ENCODE measurements around the gene VDR.

VDR gene

GRCh38 chr12:47870175-47870781, 34.5 kb downstream of the VDR start:
- DNase-seq (ENCODE audit: low read depth in 2 of 2) = no peak

GRCh38 chr12:47868552-47869031, 36.2 kb downstream of the VDR start:
- DNase-seq (ENCODE audit: low read depth in 2 of 2) = no peak

DNA sequence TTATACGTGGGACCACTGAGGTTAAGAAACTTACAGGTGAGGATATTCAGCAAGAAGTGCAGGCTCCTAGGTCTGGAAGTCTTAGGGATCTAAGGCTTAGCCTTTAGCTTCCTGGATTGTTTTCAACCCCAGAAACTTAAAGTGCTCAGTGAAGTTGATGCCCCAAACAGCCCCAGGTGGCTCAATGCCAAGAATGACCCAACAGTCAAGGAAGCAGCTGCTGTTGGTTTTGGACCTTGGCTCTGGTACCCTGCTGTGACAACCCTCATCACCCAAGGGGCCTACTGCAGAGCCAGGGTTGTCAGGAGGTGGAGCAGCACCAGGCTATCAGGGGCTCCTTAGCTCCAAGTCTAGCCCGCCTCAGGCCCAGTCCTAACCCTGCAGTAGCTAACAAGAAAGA, 36.8 kb downstream of the VDR start:
- DNase-seq (ENCODE audit: low read depth in 2 of 2) = no peak

DNA sequence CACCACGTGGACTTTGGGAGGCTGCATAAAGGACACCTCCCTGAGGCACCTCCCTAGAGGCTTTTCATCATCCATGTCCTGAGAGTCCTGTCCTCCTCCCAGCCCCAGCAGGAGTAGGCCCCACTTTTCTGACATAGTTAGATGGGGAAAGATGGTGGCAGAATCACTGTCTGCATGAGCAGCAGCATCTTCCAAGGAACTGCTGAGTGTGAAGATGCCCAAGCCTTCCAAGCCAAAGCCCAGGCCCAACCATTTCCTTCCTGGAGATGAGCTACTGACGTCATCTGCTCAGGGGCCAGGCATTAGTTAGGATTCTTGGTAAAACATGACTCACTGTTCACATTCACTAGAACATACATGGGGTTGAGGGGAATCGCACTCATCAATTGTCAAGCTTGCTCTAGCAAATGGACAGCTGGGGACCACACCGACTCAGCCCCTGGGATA, 37.3 kb downstream of the VDR start:
- DNase-seq (ENCODE audit: low read depth in 2 of 2) = no peak

DNA sequence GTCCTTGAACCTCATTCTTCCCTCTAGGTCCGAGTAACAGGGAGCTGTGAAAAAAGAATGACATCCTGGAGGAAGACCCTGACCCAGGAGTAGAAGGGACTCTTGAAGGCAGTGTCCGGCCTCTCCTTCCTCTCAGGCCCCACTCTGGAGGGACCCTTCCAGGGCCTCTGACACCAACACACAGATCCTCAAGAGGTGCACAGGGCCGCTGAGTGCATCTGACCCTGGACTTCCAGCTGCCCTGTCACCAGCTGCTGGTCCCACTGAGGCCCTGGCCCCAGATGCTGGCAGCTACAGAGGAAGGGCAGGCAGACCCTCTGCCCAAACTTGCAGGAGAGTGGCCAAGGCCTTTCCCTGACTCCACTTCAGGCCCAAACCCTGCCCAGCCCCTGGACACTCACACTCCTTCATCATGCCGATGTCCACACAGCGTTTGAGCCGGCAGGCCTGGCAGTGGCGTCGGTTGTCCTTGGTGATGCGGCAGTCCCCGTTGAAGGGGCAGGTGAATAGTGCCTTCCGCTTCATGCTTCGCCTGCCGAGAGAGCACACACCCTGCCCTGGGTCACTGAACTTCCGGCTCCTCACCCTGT, 40.1 kb downstream of the VDR start:
- no peak for DNase-seq (ENCODE audit: low read depth in 2 of 2)

- DNase-seq (ENCODE audit: low read depth in 2 of 2) = no peak
Observed at GRCh38 chr12:47863985-47864384, 40.8 kb downstream of the VDR start.

- no peak for DNase-seq (ENCODE audit: low read depth in 2 of 2)
Observed at GRCh38 chr12:47863467-47863866, 41.3 kb downstream of the VDR start.

DNA sequence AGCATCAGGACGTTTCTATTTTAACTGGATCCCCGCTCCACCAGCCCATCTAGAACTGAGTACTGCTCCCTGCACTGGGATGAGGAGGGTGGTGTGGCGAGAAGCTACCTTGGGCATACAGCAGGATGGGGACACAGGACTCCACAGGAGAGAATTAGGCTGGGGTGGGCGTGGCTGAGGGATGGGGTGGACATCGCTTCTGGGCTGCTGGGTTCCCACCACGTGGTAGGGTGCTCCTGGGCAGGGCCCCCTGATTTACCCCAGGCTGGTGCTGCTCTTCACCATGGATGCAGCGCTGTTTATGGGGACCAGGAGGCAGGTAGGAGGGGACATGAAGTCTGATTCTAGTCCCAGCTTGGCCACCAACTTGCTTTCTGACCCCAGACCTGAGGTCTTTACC, 41.9 kb downstream of the VDR start:
- no peak for DNase-seq (ENCODE audit: low read depth in 2 of 2)

DNA sequence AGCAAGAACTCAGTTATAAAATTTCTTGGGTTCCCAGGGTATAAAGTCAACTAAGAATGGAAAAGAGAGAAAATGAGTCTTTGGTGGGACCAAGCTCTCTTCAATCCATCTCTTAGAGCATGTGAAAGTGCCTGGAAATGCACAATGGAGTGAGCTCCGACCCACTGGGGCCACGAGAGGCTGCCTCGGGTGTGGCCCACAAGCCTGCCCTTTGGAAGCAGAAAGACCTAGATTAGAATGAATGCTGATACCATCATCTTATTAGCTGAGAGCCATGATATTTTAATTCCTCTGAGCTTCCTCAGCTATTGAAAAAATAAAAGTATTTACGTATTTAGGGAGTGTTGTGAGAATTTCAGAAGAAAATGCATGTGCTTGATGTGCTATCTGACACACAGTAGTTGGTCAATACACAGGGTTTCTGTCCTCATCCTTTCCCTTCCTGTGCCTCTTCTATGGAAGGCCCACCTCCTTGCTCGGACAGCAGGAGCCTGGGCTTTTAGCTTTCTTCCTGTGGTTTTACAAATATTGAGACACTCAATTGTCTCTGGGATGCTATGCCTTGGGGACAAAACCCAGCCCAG, 42.5 kb downstream of the VDR start:
- no peak for DNase-seq (ENCODE audit: low read depth in 2 of 2)

DNA sequence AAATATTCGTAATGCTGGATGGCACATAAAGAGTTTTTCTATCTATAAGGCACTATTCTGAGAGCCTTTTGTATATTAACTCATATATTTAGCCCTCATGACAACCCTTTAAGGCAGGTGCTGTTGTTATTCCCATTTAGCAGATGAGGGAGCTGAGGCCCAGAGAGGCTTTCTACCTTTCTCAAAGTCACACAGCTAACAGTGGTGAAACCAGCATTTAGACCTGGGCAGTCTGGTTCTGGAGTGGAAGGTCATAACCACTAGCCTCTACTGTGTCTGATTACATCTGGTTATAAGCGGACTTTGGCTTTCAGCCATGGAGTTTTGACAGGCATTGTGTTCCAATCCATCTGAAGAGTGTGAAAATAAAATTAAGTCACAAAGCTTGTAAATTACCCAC, 43.9 kb downstream of the VDR start:
- no peak for DNase-seq (ENCODE audit: low read depth in 2 of 2)

GRCh38 chr12:47860279-47860841, 44.4 kb downstream of the VDR start:
- no peak for DNase-seq (ENCODE audit: low read depth in 2 of 2)

DNA sequence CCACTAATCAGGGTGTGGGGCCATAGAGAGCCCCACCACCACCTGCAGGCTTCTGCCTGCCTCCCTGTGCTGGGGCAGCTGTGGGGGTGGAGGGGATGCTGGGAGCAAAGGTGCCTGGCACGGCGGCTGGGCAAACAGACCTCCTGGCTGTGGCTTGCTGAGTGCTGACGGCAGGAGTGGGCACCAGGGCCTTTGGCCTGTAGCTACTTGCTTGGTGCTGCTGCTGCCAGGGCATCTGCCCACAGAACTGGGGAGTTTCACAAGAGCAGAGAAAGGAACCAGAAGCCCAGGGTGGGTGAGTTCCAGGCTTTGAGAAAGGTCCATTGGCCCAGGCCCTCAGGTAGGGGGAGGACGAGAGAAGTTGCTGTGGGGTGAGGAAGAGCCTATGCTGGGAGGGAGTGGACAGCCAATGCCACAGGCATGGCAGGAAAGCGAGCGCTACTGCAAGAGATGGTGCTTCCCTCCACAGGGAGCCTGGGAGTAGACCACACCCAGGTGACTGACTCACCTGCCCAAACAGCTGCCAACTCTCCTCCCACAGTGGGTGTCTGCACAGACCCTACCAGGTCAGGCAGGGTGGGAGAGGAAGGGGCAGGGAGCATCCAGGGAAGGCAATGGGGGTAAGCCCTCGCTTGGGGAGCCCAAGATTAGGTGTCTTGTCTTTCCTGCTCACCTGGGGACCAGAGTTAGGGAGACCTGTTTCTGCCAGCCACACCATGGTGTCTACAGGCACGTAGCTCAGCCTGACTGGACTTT, 46.1 kb downstream of the VDR start:
- no peak for DNase-seq (ENCODE audit: low read depth in 2 of 2)

GRCh38 chr12:47856721-47857575, 47.8 kb downstream of the VDR start:
- no peak for DNase-seq (ENCODE audit: low read depth in 2 of 2)

DNA sequence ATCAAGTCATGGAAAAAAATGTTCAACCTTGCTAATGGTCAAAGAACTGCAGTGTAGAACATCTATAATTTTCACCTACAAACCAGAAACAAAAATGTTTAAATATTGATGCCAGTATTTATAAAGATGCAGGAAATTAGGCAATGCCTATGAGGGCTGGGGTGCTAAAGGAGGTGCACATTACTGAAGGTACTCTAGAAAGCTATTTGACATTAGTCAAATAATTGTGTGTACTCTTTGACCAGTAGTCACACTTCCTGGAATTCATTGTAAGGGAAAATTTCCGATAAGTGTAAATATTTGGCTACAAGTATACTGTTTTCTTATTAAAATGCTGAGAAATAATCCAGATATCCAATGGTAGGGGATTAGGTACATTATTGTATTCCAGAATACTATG, 48.7 kb downstream of the VDR start:
- DNase-seq (ENCODE audit: low read depth in 2 of 2) = no peak

- DNase-seq (ENCODE audit: low read depth in 2 of 2) = no peak
Observed at GRCh38 chr12:47855502-47855901, 49.3 kb downstream of the VDR start.

DNA sequence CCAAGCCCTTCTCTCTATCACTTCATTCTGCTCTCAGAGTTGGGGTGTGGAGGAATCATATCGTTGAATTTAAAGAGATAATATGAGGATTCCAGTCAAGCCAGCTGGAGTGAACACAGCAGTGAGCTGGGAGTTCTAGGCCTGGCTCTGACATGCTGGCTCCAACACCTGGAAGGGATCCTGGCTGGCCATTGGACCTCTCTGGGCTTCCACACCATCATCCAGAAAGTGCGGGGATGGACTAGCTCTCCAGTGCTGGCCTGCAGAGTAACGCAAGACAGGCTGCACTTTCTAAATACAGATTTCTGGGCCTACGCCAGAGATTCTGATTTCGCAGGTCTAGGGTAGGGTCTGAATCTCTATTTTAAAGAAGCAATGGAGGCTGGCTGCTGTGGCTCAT, 50.3 kb downstream of the VDR start:
- DNase-seq (ENCODE audit: low read depth in 2 of 2) = no peak

- DNase-seq (ENCODE audit: low read depth in 2 of 2) = no peak
Observed at GRCh38 chr12:47852096-47852571, 52.7 kb downstream of the VDR start.

- no peak for DNase-seq (ENCODE audit: low read depth in 2 of 2)
Observed at GRCh38 chr12:47851303-47851952, 53.4 kb downstream of the VDR start.

DNA sequence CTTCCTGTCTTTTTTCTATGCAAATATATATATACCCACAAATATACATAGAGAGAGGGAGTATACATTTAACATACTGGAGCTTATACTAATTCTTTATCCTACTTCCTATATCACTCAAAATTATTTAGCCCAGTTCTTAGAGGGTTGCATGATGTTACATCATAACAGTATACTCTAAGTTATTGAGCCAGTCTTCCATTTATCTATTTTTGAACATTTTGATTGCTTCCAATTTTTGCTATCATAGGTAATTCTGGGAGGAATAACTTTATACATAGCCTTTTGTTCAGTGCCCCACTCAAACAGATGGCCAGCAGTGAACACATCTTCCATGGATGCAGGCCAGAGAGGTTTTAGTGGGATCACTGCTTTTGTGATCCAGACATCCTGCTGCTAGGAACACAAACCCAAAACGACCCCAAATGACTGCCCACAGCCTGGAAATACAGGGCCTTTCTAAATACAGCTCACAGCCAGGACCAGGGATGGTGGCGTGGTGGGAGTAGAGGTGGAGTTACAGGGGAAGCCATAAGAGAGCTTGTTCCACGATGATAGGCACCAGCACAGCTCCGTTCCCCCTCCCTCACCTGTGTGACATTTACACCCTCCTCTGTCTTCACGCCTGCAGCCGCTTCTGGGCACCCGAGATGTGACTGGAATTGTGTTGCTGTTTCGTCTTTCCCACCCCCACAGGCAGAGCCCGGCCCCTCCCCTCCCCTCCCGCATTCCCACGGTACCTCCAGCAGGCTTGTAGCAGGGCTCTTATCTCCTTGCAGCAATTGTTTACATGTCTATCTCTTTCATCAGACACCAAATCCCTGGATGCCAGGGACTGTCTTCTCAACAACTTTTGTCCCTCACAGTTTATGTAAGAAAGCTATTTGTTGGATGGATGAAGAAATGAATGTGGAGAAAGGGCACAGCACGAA, 54.4 kb downstream of the VDR start:
- DNase-seq (ENCODE audit: low read depth in 2 of 2) = no peak

DNA sequence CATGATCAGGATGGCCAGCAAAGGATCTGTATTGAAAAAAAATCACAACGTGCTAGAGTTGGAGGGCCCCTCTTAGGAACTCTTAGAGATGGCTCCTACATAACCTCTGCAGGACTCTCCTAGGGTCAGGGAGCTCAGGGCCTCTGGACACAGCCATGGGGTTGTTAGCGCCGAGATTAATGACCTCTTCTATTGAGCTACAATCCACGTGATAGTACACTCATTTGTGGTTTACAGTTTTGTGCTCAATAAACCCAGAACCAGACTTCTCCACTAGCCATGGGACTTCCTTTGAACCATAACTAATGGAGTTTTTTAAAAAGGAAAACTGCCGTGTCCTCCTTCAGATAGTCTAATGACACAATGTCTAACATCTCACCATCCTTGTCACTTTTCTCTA, 55.5 kb downstream of the VDR start:
- no peak for DNase-seq (ENCODE audit: low read depth in 2 of 2)
